Measurements from ENCODE around the gene TMEM63B.

TMEM63B gene

GRCh38 chr6:44183783-44184182, 56.4 kb downstream of the TMEM63B start:
- TF ChIP-seq EGR1 (IDR thresholded peaks at IDR 0.05) (no peak), RAD21 (IDR thresholded peaks at IDR 0.05; ENCODE audit: low read depth) (no peak), YY1 (IDR thresholded peaks at IDR 0.05; ENCODE audit: low read depth) (no peak), ZBTB7A (IDR thresholded peaks at IDR 0.05; ENCODE audit: low read depth) (no peak), FOXM1 (IDR thresholded peaks at IDR 0.05; ENCODE audit: borderline replicate concordance, low read depth) (no peak), EP300 (IDR thresholded peaks at IDR 0.05; ENCODE audit: borderline replicate concordance) (no peak), TEAD4 (IDR thresholded peaks at IDR 0.05) (no peak), REST (IDR thresholded peaks at IDR 0.05; ENCODE audit: low read depth) (no peak)

- TF ChIP-seq CREB1 (IDR thresholded peaks at IDR 0.05; ENCODE audit: low read depth) (no peak), NFIC (IDR thresholded peaks at IDR 0.05) (no peak), REST (IDR thresholded peaks at IDR 0.05; ENCODE audit: low read depth) (no peak), TEAD4 (IDR thresholded peaks at IDR 0.05) (no peak), FOXM1 (IDR thresholded peaks at IDR 0.05; ENCODE audit: borderline replicate concordance, low read depth) (no peak), YY1 (IDR thresholded peaks at IDR 0.05; ENCODE audit: low read depth) (no peak), TCF12 (IDR thresholded peaks at IDR 0.05; ENCODE audit: low read depth) (no peak), EP300 (IDR thresholded peaks at IDR 0.05; ENCODE audit: borderline replicate concordance) (no peak), RAD21 (IDR thresholded peaks at IDR 0.05; ENCODE audit: low read depth) (no peak), MAX (IDR thresholded peaks at IDR 0.05) (no peak), CEBPB (IDR thresholded peaks at IDR 0.05) (no peak), USF1 (IDR thresholded peaks at IDR 0.05) (no peak), EGR1 (IDR thresholded peaks at IDR 0.05) (no peak), ZBTB7A (IDR thresholded peaks at IDR 0.05; ENCODE audit: low read depth) (no peak), TAF1 (IDR thresholded peaks at IDR 0.05; ENCODE audit: low read depth) (no peak)
These were observed 58.7 kb downstream of the TMEM63B start for GRCh38 chr6:44185953-44186634.

GRCh38 chr6:44186635-44187025, 59.3 kb downstream of the TMEM63B start:
- TF ChIP-seq EP300 (IDR thresholded peaks at IDR 0.05; ENCODE audit: borderline replicate concordance) (no peak), MAX (IDR thresholded peaks at IDR 0.05) (no peak), CREB1 (IDR thresholded peaks at IDR 0.05; ENCODE audit: low read depth) (no peak), NFIC (IDR thresholded peaks at IDR 0.05) (no peak), CEBPB (IDR thresholded peaks at IDR 0.05) (no peak), ZBTB7A (IDR thresholded peaks at IDR 0.05; ENCODE audit: low read depth) (no peak), FOXM1 (IDR thresholded peaks at IDR 0.05; ENCODE audit: borderline replicate concordance, low read depth) (no peak), RAD21 (IDR thresholded peaks at IDR 0.05; ENCODE audit: low read depth) (no peak)

- TF ChIP-seq TAF1 (IDR thresholded peaks at IDR 0.05; ENCODE audit: low read depth) (no peak), EGR1 (IDR thresholded peaks at IDR 0.05) (no peak), CEBPB (IDR thresholded peaks at IDR 0.05) (no peak), NFIC (IDR thresholded peaks at IDR 0.05) (no peak), FOXM1 (IDR thresholded peaks at IDR 0.05; ENCODE audit: borderline replicate concordance, low read depth) (no peak), ZBTB7A (IDR thresholded peaks at IDR 0.05; ENCODE audit: low read depth) (no peak), USF1 (IDR thresholded peaks at IDR 0.05) (no peak), RAD21 (IDR thresholded peaks at IDR 0.05; ENCODE audit: low read depth) (no peak), YY1 (IDR thresholded peaks at IDR 0.05; ENCODE audit: low read depth) (no peak), MAX (IDR thresholded peaks at IDR 0.05) (no peak), CREB1 (IDR thresholded peaks at IDR 0.05; ENCODE audit: low read depth) (no peak)
These were observed 61.5 kb downstream of the TMEM63B start for GRCh38 chr6:44188819-44189218.

GRCh38 chr6:44189257-44189656, 61.9 kb downstream of the TMEM63B start:
- TF ChIP-seq MAX (IDR thresholded peaks at IDR 0.05) (no peak), TAF1 (IDR thresholded peaks at IDR 0.05; ENCODE audit: low read depth) (no peak), CEBPB (IDR thresholded peaks at IDR 0.05) (no peak), REST (IDR thresholded peaks at IDR 0.05; ENCODE audit: low read depth) (no peak), EGR1 (IDR thresholded peaks at IDR 0.05) (no peak), TEAD4 (IDR thresholded peaks at IDR 0.05) (no peak), NFIC (IDR thresholded peaks at IDR 0.05) (no peak), YY1 (IDR thresholded peaks at IDR 0.05; ENCODE audit: low read depth) (no peak), ZBTB7A (IDR thresholded peaks at IDR 0.05; ENCODE audit: low read depth) (no peak), USF1 (IDR thresholded peaks at IDR 0.05) (no peak), EP300 (IDR thresholded peaks at IDR 0.05; ENCODE audit: borderline replicate concordance) (no peak), FOXM1 (IDR thresholded peaks at IDR 0.05; ENCODE audit: borderline replicate concordance, low read depth) (no peak), CREB1 (IDR thresholded peaks at IDR 0.05; ENCODE audit: low read depth) (no peak)
